Mesenchymal stem cell (in vitro differentiated cells and primary cell): ENCODE results near the gene SRP72.

Source experiments
- DNase-seq: peaks from one replicate; pipeline ENCODE4 v3.0.0-alpha.2; 2013
- H2AFZ ChIP-seq: one replicate; pipeline ENCODE4 v1.6.1; 2013; ENCODE audit warnings: low read depth, mild to moderate bottlenecking, control low read depth, inconsistent platforms, low read length, moderate library complexity
- H2AK5ac ChIP-seq: 2 replicates; pipeline ENCODE4 v1.6.1; 2013; ENCODE audit warnings: low read length, moderate library complexity, mild to moderate bottlenecking, inconsistent platforms; ENCODE audit not compliant: severe bottlenecking
- H2BK120ac ChIP-seq: one replicate; pipeline ENCODE4 v1.6.1; 2013; ENCODE audit warnings: low read depth, mild to moderate bottlenecking, inconsistent platforms, low read length, moderate library complexity
- H2BK12ac ChIP-seq, 2 experiments: one replicate each; pipeline ENCODE4 v1.6.1; 2013; ENCODE audit warnings: inconsistent platforms in 2 of 2, low read length in 2 of 2, mild to moderate bottlenecking in 2 of 2, moderate library complexity in 2 of 2, control low read depth in 1 of 2
- H2BK15ac ChIP-seq: one replicate; pipeline ENCODE4 v1.6.1; 2013; ENCODE audit warnings: mild to moderate bottlenecking, low read depth, inconsistent platforms; ENCODE audit not compliant: poor library complexity, severe bottlenecking
- H2BK5ac ChIP-seq: 2 replicates; pipeline ENCODE4 v1.6.1; 2013; ENCODE audit warnings: low read depth, mild to moderate bottlenecking, low read length, control low read depth, inconsistent platforms; ENCODE audit not compliant: poor library complexity, severe bottlenecking
- H3K14ac ChIP-seq, 2 experiments: one replicate each; pipeline ENCODE4 v1.6.1; 2013; ENCODE audit warnings: inconsistent platforms in 2 of 2, low read length in 2 of 2, control low read depth in 1 of 2, mild to moderate bottlenecking in 1 of 2, moderate library complexity in 1 of 2
- H3K18ac ChIP-seq, 2 experiments: one replicate each; pipeline ENCODE4 v1.6.1; 2013; ENCODE audit warnings: inconsistent platforms in 2 of 2, low read length in 2 of 2, control low read depth in 1 of 2, low read depth in 1 of 2, mild to moderate bottlenecking in 1 of 2
- H3K23ac ChIP-seq, 2 experiments: one replicate each; pipeline ENCODE4 v1.6.1; 2013; ENCODE audit warnings: inconsistent platforms in 2 of 2, low read length in 2 of 2, mild to moderate bottlenecking in 2 of 2, moderate library complexity in 2 of 2, control low read depth in 1 of 2
- H3K27ac ChIP-seq: 2 replicates; pipeline ENCODE4 v1.5.1; 2013; ENCODE audit warnings: mild to moderate bottlenecking, moderate library complexity, low read length, control low read depth, inconsistent platforms; ENCODE audit not compliant: poor library complexity, severe bottlenecking
- H3K27me3 ChIP-seq, 2 experiments: 2 replicates each; pipeline versions ENCODE4 v1.6.1 to v1.7.0; 2013; ENCODE audit warnings: low read length in 2 of 2, mild to moderate bottlenecking in 2 of 2, moderate library complexity in 2 of 2, control low read depth in 1 of 2, inconsistent platforms in 1 of 2; ENCODE audit not compliant: control insufficient read depth in 1 of 2, insufficient read depth in 1 of 2
- H3K36me3 ChIP-seq, 2 experiments: 2 replicates each; pipeline versions ENCODE4 v1.6.1 to v1.7.0; 2013; ENCODE audit warnings: low read length in 2 of 2, control low read depth in 1 of 2, inconsistent platforms in 1 of 2, low read depth in 1 of 2, mild to moderate bottlenecking in 1 of 2; ENCODE audit not compliant: insufficient read depth in 2 of 2, control insufficient read depth in 1 of 2
- H3K4ac ChIP-seq, 2 experiments: one replicate each; pipeline ENCODE4 v1.6.1; 2013; ENCODE audit warnings: inconsistent platforms in 2 of 2, low read length in 2 of 2, mild to moderate bottlenecking in 2 of 2, moderate library complexity in 2 of 2, control low read depth in 1 of 2, low read depth in 1 of 2
- H3K4me1 ChIP-seq: 2 replicates; pipeline ENCODE4 v1.6.1; 2013; ENCODE audit warnings: low read depth, low read length, control low read depth; ENCODE audit not compliant: control insufficient read depth, insufficient read depth
- H3K4me2 ChIP-seq: 2 replicates; pipeline ENCODE4 v1.6.1; 2013; ENCODE audit warnings: low read length, mild to moderate bottlenecking, inconsistent platforms; ENCODE audit not compliant: poor library complexity, severe bottlenecking
- H3K4me3 ChIP-seq, 2 experiments: 2 replicates each; pipeline versions ENCODE4 v1.5.1 to v1.7.0; 2013; ENCODE audit warnings: low read length in 2 of 2, mild to moderate bottlenecking in 2 of 2, control low read depth in 1 of 2, low read depth in 1 of 2; ENCODE audit not compliant: insufficient read depth in 1 of 2
- H3K79me1 ChIP-seq: replicated peaks from 2 replicates; pipeline ENCODE4 v1.6.1; 2013; ENCODE audit warnings: mild to moderate bottlenecking, control low read depth, low read length, inconsistent platforms; ENCODE audit not compliant: poor library complexity, severe bottlenecking
- H3K9ac ChIP-seq: 2 replicates; pipeline ENCODE4 v1.7.0; 2013; ENCODE audit warnings: mild to moderate bottlenecking, low read length, moderate library complexity
- H3K9me3 ChIP-seq: 2 replicates; pipeline ENCODE4 v1.7.0; 2013; ENCODE audit warnings: mild to moderate bottlenecking, low read length; ENCODE audit not compliant: control insufficient read depth
- H4K8ac ChIP-seq: one replicate; pipeline ENCODE4 v1.6.1; 2013; ENCODE audit warnings: inconsistent platforms, mild to moderate bottlenecking, low read length, moderate library complexity
- H4K91ac ChIP-seq: one replicate; pipeline ENCODE4 v1.6.1; 2013; ENCODE audit warnings: mild to moderate bottlenecking, low read length, inconsistent platforms
- WGBS: methylation state at CpG from one replicate; pipeline ENCODE4 v1.1.7; 2013; ENCODE audit warnings: mixed read lengths; 5-methylcytosine and 5-hydroxymethylcytosine counted together

SRP72 gene

GRCh38 chr4:56477192-56477702, 9.8 kb downstream of the SRP72 start:
- Histone ChIP-seq H3K36me3 (peaks cover 30 to 92% of the 10 kb centered on the region in 2 experiments), H3K9me3 (no peaks in the 10 kb centered on the region), H3K27me3 (no peaks in the 10 kb centered on the region), H2AFZ (no peak overlapping the region), H3K4me2 (no peak overlapping the region), H3K4me1 (no peaks in the 10 kb centered on the region), H3K4ac (no peak overlapping the region), H3K14ac (no peak overlapping the region), H3K4me3 (no peak overlapping the region), H3K23ac (no peak overlapping the region), H3K27ac (no peak overlapping the region), H4K8ac (no peak overlapping the region), H2BK120ac (no peak overlapping the region), H4K91ac (no peak overlapping the region), H2BK5ac (no peak overlapping the region), H2AK5ac (no peak overlapping the region), H2BK15ac (no peak overlapping the region), H3K18ac (no peak overlapping the region), H3K9ac (no peak overlapping the region), H2BK12ac (no peak overlapping the region), H3K79me1 (peaks cover 10% of the 10 kb centered on the region)
- WGBS: 95% methylated on average over 4 of the region's 5 CpGs
- no peak for DNase-seq

GRCh38 chr4:56480691-56481090, 13.3 kb downstream of the SRP72 start:
- Histone ChIP-seq H2BK15ac (no peak overlapping the region), H3K27me3 (no peaks in the 10 kb centered on the region), H2AK5ac (no peak overlapping the region), H3K27ac (no peak overlapping the region), H3K4ac (no peak overlapping the region), H3K36me3 (peaks cover 23 to 91% of the 10 kb centered on the region in 2 experiments), H3K9me3 (no peaks in the 10 kb centered on the region), H4K91ac (no peak overlapping the region), H3K4me2 (no peak overlapping the region), H2AFZ (no peak overlapping the region), H3K18ac (no peak overlapping the region), H3K79me1 (peaks cover 8% of the 10 kb centered on the region), H4K8ac (no peak overlapping the region), H3K14ac (no peak overlapping the region), H2BK120ac (no peak overlapping the region), H2BK12ac (no peak overlapping the region), H3K23ac (no peak overlapping the region), H2BK5ac (no peak overlapping the region), H3K9ac (no peak overlapping the region), H3K4me3 (no peak overlapping the region), H3K4me1 (peaks cover 1% of the 10 kb centered on the region)
- 94% methylated on average over 2 of the region's 3 CpGs for WGBS
- DNase-seq: no peak

- H3K9ac ChIP-seq: no peak overlapping the region
- H3K4ac ChIP-seq: no peak overlapping the region
- peaks cover 22 to 87% of the 10 kb centered on the region in 2 experiments for H3K36me3 ChIP-seq
- no peaks in the 10 kb centered on the region for H3K4me1 ChIP-seq
- no peak overlapping the region for H2BK120ac ChIP-seq
- no peak overlapping the region for H3K27ac ChIP-seq
- H3K4me3 ChIP-seq: no peak overlapping the region
- H2AK5ac ChIP-seq: no peak overlapping the region
- no peak for DNase-seq
- H2BK5ac ChIP-seq: no peak overlapping the region
- H2BK12ac ChIP-seq: no peak overlapping the region
- H3K18ac ChIP-seq: no peak overlapping the region
- H3K14ac ChIP-seq: no peak overlapping the region
- H2AFZ ChIP-seq: no peak overlapping the region
- peaks cover 5% of the 10 kb centered on the region for H3K79me1 ChIP-seq
- no peak overlapping the region for H2BK15ac ChIP-seq
- no peak overlapping the region for H4K91ac ChIP-seq
- H3K27me3 ChIP-seq: no peaks in the 10 kb centered on the region
- no peak overlapping the region for H3K23ac ChIP-seq
- 100% methylated on average over 1 of the region's 1 CpG for WGBS
- no peaks in the 10 kb centered on the region for H3K9me3 ChIP-seq
- H4K8ac ChIP-seq: no peak overlapping the region
- no peak overlapping the region for H3K4me2 ChIP-seq
Measured at GRCh38 chr4:56496241-56496640, 28.8 kb downstream of the SRP72 start.

- Histone ChIP-seq H3K27me3 (no peaks in the 10 kb centered on the region), H3K4ac (no peak within 1 kb of the TSS), H3K27ac (peak within 1 kb of the TSS; percentile 79), H3K4me1 (peaks cover 9% of the 10 kb centered on the region), H3K23ac (no peak within 1 kb of the TSS), H2BK120ac (no peak within 1 kb of the TSS), H2AK5ac (no peak within 1 kb of the TSS), H3K14ac (no peak within 1 kb of the TSS), H3K4me2 (peak within 1 kb of the TSS; percentile 95), H4K8ac (peak within 1 kb of the TSS; percentile 12), H3K79me1 (peaks cover 2% of the 10 kb centered on the region), H2BK5ac (no peak within 1 kb of the TSS), H2AFZ (peak within 1 kb of the TSS; percentile 54), H3K36me3 (peaks cover 8 to 30% of the 10 kb centered on the region in 2 experiments), H4K91ac (no peak within 1 kb of the TSS), H3K9ac (peak within 1 kb of the TSS; percentile 87), H3K4me3 (peak within 1 kb of the TSS; percentile 67 to 83), H2BK12ac (peak within 1 kb of the TSS in 1 of 2 experiments; percentile 63), H2BK15ac (peak within 1 kb of the TSS; percentile 87), H3K9me3 (no peaks in the 10 kb centered on the region), H3K18ac (peak within 1 kb of the TSS; percentile 2 to 41)
- peak; percentile 70 for DNase-seq
- 6% methylated on average over 56 of the region's 56 CpGs for WGBS
Measured at GRCh38 chr4:56505269-56506130, 38.1 kb downstream of the SRP72 start, which contains the start of gene ARL9. TSS of gene ARL9 (plus strand) at chr4:56505791. CDS start at chr4:56505863, 72 bp downstream.
